T47D (cell line): ENCODE measurements around the gene CEND1.

Source experiments
- DNase-seq, 2 experiments: peaks; one replicate each; pipeline versions ENCODE4 v3.0.0 to v3.0.0-alpha.2; 2011 to 2012; ENCODE audit warnings: low read depth in 1 of 2, low spot score in 1 of 2
- JUND ChIP-seq: IDR thresholded peaks from 2 replicates; pipeline ENCODE4 v1.6.1; 2012; ENCODE audit warnings: low read depth
- in situ Hi-C: cut with HindIII; loops from 2 replicates; pipeline ENCODE4 v1.10.0; 2016; ENCODE audit warnings: low sequenced_read_pairs, low pct_unique_long_range_greater_than_20kb

CEND1 gene

GRCh38 chr11:802693-803466 is 13.0 kb upstream of the CEND1 start:
- TF ChIP-seq JUND = no peak
- in situ Hi-C loops = no loop called here
- DNase-seq = no peak

GRCh38 chr11:802018-802617 is 12.2 kb upstream of the CEND1 start:
- no peak for TF ChIP-seq JUND
- in situ Hi-C loops = no loop called here
- DNase-seq = no peak

GRCh38 chr11:801097-801780 is 11.3 kb upstream of the CEND1 start:
- TF ChIP-seq JUND = no peak
- DNase-seq = no peak
- in situ Hi-C loops = no loop called here

GRCh38 chr11:800473-800872 is 10.6 kb upstream of the CEND1 start:
- no peak for DNase-seq
- TF ChIP-seq JUND = no peak
- in situ Hi-C loops = no loop called here

- in situ Hi-C loops = no loop called here
- DNase-seq = no peak
Observed at GRCh38 chr11:799641-800316, 9.9 kb upstream of the CEND1 start.

GRCh38 chr11:798093-798713 is 8.3 kb upstream of the CEND1 start, which contains the start of gene SLC25A22:
Gene SLC25A22 (minus strand): TSS chr11:798281. CDS start chr11:795006, 3,275 bp downstream.
- DNase-seq = peak; percentile 77 to 81
- no peak for TF ChIP-seq JUND
- in situ Hi-C loops = no loop called here

More at GRCh38 chr11:799641-800316, 9.9 kb upstream of the CEND1 start:
- TF ChIP-seq JUND = no peak

- TF ChIP-seq JUND = no peak
- in situ Hi-C loops = no loop called here
- peak; percentile 65 to 71 for DNase-seq
Observed at GRCh38 chr11:797296-798092, 7.6 kb upstream of the CEND1 start.

- no peak for DNase-seq
- in situ Hi-C loops = no loop called here
- TF ChIP-seq JUND = no peak
Observed at GRCh38 chr11:796565-797295, 6.8 kb upstream of the CEND1 start.

- TF ChIP-seq JUND = no peak
- DNase-seq = no peak
- in situ Hi-C loops = no loop called here
Observed at GRCh38 chr11:795634-796564, 6.0 kb upstream of the CEND1 start.
